GM18502 (cell line): ENCODE measurements around the gene KCNE1.
"Not testable (repeated sequence)": the region's sequence is repeated elsewhere in the genome, so short reads cannot be mapped to it uniquely, and the experiment has no call there.

ENCODE experiments used
- ATAC-seq: cut with Tn5 transposase; IDR thresholded peaks from one replicate; pipeline ENCODE4 v1.9.1; 2021; ENCODE audit warnings: mild to moderate bottlenecking; ENCODE audit not compliant: unreplicated experiment, poor library complexity

The KCNE1 gene

GRCh38 chr21:34517039-34517438 is 5.0 kb upstream of the KCNE1 start:
- no peak for ATAC-seq

- ATAC-seq = no peak
Observed at GRCh38 chr21:34514576-34515115, 2.6 kb upstream of the KCNE1 start.

- no peak for ATAC-seq
Observed at GRCh38 chr21:34513129-34513675, 1.2 kb upstream of the KCNE1 start.

GRCh38 chr21:34511181-34511580 is 829 bp downstream of the KCNE1 start:
- no peak for ATAC-seq

GRCh38 chr21:34510148-34511142 is 1.6 kb downstream of the KCNE1 start:
- ATAC-seq = no peak

- ATAC-seq = no peak
Observed at GRCh38 chr21:34509151-34509550, 2.9 kb downstream of the KCNE1 start.

- no peak for ATAC-seq
Observed at GRCh38 chr21:34504595-34504994, 7.4 kb downstream of the KCNE1 start.

GRCh38 chr21:34502480-34503106 is 9.4 kb downstream of the KCNE1 start:
- no peak for ATAC-seq

- ATAC-seq = no peak
Observed at GRCh38 chr21:34501716-34502115, 10.3 kb downstream of the KCNE1 start.

- ATAC-seq = no peak
Observed at GRCh38 chr21:34500191-34500590, 11.8 kb downstream of the KCNE1 start.

- no peak for ATAC-seq
Observed at GRCh38 chr21:34499116-34499515, 12.9 kb downstream of the KCNE1 start.

GRCh38 chr21:34498623-34499022 is 13.4 kb downstream of the KCNE1 start:
- no peak for ATAC-seq

- ATAC-seq = not testable (repeated sequence)
Observed at GRCh38 chr21:34483854-34484253, 28.2 kb downstream of the KCNE1 start.

GRCh38 chr21:34483435-34483834 is 28.6 kb downstream of the KCNE1 start:
- ATAC-seq = not testable (repeated sequence)

- not testable (repeated sequence) for ATAC-seq
Observed at GRCh38 chr21:34467333-34467732, 44.7 kb downstream of the KCNE1 start.

GRCh38 chr21:34459426-34459825 is 52.6 kb downstream of the KCNE1 start:
- ATAC-seq = not testable (repeated sequence)

- ATAC-seq = not testable (repeated sequence)
Observed at GRCh38 chr21:34458266-34458665, 53.7 kb downstream of the KCNE1 start.

GRCh38 chr21:34456180-34456579 is 55.8 kb downstream of the KCNE1 start:
- ATAC-seq = not testable (repeated sequence)

- not testable (repeated sequence) for ATAC-seq
Observed at GRCh38 chr21:34455628-34456027, 56.4 kb downstream of the KCNE1 start.

GRCh38 chr21:34447018-34447417 is 65.0 kb downstream of the KCNE1 start:
- ATAC-seq = not testable (repeated sequence)

- not testable (repeated sequence) for ATAC-seq
Observed at GRCh38 chr21:34443486-34443885, 68.5 kb downstream of the KCNE1 start.
